ENCODE data around the gene TRIM9.

- no peak for TF ChIP-seq CTCF (conservative IDR thresholded peaks at IDR 0.05; ENCODE audit: low read depth, low read length)
- no peak for TF ChIP-seq POLR2A (IDR thresholded peaks at IDR 0.05; ENCODE audit: low read depth, low read length)
- no peak for TF ChIP-seq RAD21 (IDR thresholded peaks at IDR 0.05; ENCODE audit: low read length)
These were observed 162.7 kb downstream of the TRIM9 start for GRCh38 chr14:50932156-50932555.

All from IMR-90 (cell line).